Mesothelial cell of epicardium (in vitro differentiated cells): ENCODE results near the gene PPP3CA. TPM values are rescaled to one million over a fixed set of nuclear protein-coding genes. Genes with fewer than 3 reads are reported as not detected.

Experiments
- DNase-seq, 2 experiments: peaks; one replicate each; pipeline ENCODE4 v3.0.0; 2021; ENCODE audit warnings: low spot score in 2 of 2; ENCODE audit not compliant: unreplicated experiment in 2 of 2
- H3K27ac Mint-ChIP-seq: 2 replicates; pipeline ENCODE4 v1.8.0; 2021; ENCODE audit warnings: mixed read lengths
- H3K27me3 Mint-ChIP-seq: 2 replicates; pipeline ENCODE4 v1.8.0; 2021; ENCODE audit warnings: low read depth, mixed read lengths
- H3K36me3 Mint-ChIP-seq: 2 replicates; pipeline ENCODE4 v1.8.0; 2021; ENCODE audit warnings: mixed read lengths
- H3K4me1 Mint-ChIP-seq: 2 replicates; pipeline ENCODE4 v1.8.0; 2021; ENCODE audit warnings: mixed read lengths
- H3K4me3 Mint-ChIP-seq: 2 replicates; pipeline ENCODE4 v1.8.0; 2021; ENCODE audit warnings: mild to moderate bottlenecking, moderate library complexity, mixed read lengths
- H3K9me3 Mint-ChIP-seq: 2 replicates; pipeline ENCODE4 v1.8.0; 2021; ENCODE audit warnings: mixed read lengths
- CTCF ChIP-seq: fragments of 200-600 bp; sonication (generic); IDR thresholded peaks from one replicate; pipeline ENCODE4 v1.5.0; 2021; ENCODE audit warnings: antibody characterized with exemption; ENCODE audit not compliant: unreplicated experiment
- total RNA-seq: library from RNA; stranded (reverse); gene quantifications from 3 replicates; pipeline ENCODE4 v1.2.1, GENCODE V29; 2021

The PPP3CA gene
- total RNA-seq, 1 donor from 2014 or later = 23.5 TPM

GRCh38 chr4:101083131-101083530, 264.2 kb downstream of the PPP3CA start:
- H3K36me3 Mint-ChIP-seq = peaks cover 2% of the 10 kb centered on the region
- TF ChIP-seq CTCF = no peak
- no peaks in the 10 kb centered on the region for H3K27me3 Mint-ChIP-seq
- DNase-seq = no peak
- H3K4me3 Mint-ChIP-seq = no peak overlapping the region
- no peaks in the 10 kb centered on the region for H3K9me3 Mint-ChIP-seq
- no peaks in the 10 kb centered on the region for H3K4me1 Mint-ChIP-seq
- H3K27ac Mint-ChIP-seq = no peak overlapping the region

GRCh38 chr4:101081695-101082369, 265.5 kb downstream of the PPP3CA start:
- no peaks in the 10 kb centered on the region for H3K9me3 Mint-ChIP-seq
- H3K4me1 Mint-ChIP-seq = peaks cover 11% of the 10 kb centered on the region
- no peak overlapping the region for H3K4me3 Mint-ChIP-seq
- DNase-seq = no peak
- no peak overlapping the region for H3K27ac Mint-ChIP-seq
- TF ChIP-seq CTCF = no peak
- H3K36me3 Mint-ChIP-seq = peaks cover 2% of the 10 kb centered on the region
- no peaks in the 10 kb centered on the region for H3K27me3 Mint-ChIP-seq

GRCh38 chr4:101081166-101081565, 266.2 kb downstream of the PPP3CA start:
- Mint-ChIP-seq H3K4me3 (no peak overlapping the region), H3K27ac (no peak overlapping the region), H3K9me3 (no peaks in the 10 kb centered on the region), H3K4me1 (peaks cover 12% of the 10 kb centered on the region), H3K36me3 (peaks cover 2% of the 10 kb centered on the region), H3K27me3 (no peaks in the 10 kb centered on the region)
- no peak for DNase-seq
- no peak for TF ChIP-seq CTCF

GRCh38 chr4:101078950-101079349, 268.4 kb downstream of the PPP3CA start:
- no peak overlapping the region for H3K4me3 Mint-ChIP-seq
- H3K4me1 Mint-ChIP-seq = peaks cover 12% of the 10 kb centered on the region
- H3K27ac Mint-ChIP-seq = no peak overlapping the region
- no peak for TF ChIP-seq CTCF
- DNase-seq = no peak
- peaks cover 3% of the 10 kb centered on the region for H3K36me3 Mint-ChIP-seq
- no peaks in the 10 kb centered on the region for H3K27me3 Mint-ChIP-seq
- no peaks in the 10 kb centered on the region for H3K9me3 Mint-ChIP-seq

GRCh38 chr4:101076032-101076431, 271.3 kb downstream of the PPP3CA start:
- Mint-ChIP-seq H3K36me3 (peaks cover 3% of the 10 kb centered on the region), H3K9me3 (no peaks in the 10 kb centered on the region), H3K27ac (no peak overlapping the region), H3K4me1 (peaks cover 20% of the 10 kb centered on the region), H3K27me3 (no peaks in the 10 kb centered on the region), H3K4me3 (no peak overlapping the region)
- DNase-seq = no peak
- no peak for TF ChIP-seq CTCF
